ENCODE measurements around the gene IZUMO4. TPM values are rescaled to one million over a fixed set of nuclear protein-coding genes. Genes with fewer than 3 reads are reported as not detected.

The IZUMO4 gene, protein sequence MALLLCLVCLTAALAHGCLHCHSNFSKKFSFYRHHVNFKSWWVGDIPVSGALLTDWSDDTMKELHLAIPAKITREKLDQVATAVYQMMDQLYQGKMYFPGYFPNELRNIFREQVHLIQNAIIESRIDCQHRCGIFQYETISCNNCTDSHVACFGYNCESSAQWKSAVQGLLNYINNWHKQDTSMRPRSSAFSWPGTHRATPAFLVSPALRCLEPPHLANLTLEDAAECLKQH
- 0.96 and 2.0 TPM in 2 replicates for total RNA-seq

DNA sequence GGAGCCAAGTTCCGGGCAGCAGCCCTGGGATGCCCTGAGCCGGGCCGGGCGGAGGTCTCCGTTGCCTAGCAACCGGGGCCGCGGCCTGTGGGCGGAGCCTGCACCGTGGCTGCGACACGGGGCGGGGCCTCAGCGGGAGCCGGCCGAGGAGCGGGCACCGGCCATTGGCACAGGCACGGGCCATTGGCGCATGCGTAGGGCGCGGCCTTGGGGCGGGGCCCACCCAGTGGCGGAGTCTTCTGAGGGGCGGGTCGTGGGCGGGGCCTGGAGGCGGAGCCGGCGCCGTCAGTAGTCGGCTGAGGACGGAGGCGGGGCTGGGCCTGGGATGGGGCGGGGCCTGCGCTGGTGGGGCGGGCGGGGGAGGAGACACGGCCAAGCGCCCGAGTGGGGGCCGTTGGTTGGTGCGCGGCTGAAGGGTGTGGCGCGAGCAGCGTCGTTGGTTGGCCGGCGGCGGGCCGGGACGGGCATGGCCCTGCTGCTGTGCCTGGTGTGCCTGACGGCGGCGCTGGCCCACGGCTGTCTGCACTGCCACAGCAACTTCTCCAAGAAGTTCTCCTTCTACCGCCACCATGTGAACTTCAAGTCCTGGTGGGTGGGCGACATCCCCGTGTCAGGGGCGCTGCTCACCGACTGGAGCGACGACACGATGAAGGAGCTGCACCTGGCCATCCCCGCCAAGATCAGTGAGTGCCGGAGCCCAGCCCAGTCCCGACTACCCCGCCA is at the start of gene IZUMO4:
Gene IZUMO4 (plus strand): TSS at position 436 of the 723 bp plus-strand sequence. CDS start 31 bp downstream, at position 467.

DNA sequence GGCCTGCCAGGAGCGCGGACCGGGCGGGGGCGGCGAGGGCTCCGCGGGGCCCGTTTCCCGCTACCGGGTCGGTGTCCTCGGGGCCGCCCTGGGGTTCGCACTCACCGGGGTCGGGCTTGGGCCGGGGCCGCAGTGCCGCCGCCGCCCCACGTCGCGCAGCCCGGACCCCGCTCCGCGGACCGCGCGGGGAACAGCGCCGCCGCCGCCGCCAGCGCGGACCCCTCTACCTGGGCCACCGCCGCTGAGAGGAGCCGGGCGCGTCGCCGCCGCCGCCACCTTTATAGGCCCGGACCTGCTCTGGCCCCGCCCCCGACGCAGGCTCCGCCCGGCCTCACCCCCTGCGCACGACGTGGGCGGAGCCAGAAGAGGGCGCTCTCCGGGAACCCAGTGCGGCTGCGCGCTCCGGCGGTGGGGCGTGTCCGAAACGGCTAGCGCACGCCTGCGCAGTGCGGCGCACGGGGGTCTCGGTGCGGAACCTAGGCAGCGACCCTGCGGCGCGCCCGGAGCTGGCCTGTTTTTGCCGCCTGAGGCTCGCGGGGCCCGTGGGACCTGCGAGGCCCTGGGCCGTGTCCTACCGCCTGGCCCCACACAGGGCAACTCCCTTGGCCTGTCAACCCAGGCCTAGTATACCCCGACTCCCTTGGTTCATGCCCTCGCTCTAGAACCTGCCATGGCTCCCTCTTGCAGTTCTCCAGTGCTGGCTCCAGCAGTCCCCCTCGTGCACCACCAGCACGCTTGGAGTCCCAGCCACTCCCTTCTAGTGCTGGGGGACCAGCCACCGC is 45.5 kb upstream of the IZUMO4 start, which contains the start of gene MKNK2:
Gene MKNK2 (minus strand): TSS at position 254 of the 782 bp plus-strand sequence. CDS start 393 bp downstream, outside the sequence.

DNA sequence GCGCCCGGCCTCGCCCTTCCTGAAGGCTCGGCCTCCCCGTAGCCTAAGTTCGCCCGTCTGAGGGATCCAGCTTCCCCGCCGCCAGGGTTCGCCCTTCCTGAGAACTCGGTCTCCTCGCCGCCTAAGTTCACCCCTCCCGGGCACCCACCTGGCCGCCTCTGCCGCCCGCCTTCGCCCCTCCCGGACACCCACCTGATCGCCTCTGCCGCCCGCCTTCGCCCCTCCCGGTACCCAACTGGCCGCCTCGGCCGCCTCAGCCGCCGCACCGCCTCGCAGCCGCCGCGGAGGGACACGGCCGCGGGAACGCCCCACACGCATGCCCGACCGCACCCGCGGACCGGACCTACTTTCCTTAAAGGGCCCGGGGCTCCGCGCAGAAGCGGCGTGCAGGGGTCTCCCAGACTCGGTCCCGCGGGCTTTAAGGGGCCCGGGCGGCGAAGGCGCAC is 658 bp upstream of the IZUMO4 start, which contains the start of gene MOB3A:
Gene MOB3A (minus strand): TSS at position 293 of the 446 bp plus-strand sequence. CDS start 17,766 bp downstream, outside the sequence.

Other genes starting within 250 kb of the IZUMO4 start
- 18.0 and 22.5 TPM in 2 replicates for gene REXO1, start 248.4 kb upstream of the IZUMO4 start, total RNA-seq
- 11.8 and 17.0 TPM in 2 replicates for gene KLF16, start 233.3 kb upstream of the IZUMO4 start, total RNA-seq
- 110 and 136 TPM in 2 replicates for gene ABHD17A, start 211.4 kb upstream of the IZUMO4 start, total RNA-seq
- gene ADAT3, start 191.5 kb upstream of the IZUMO4 start, total RNA-seq: 5.2 and 5.5 TPM in 2 replicates
- 60.9 and 79.4 TPM in 2 replicates for gene SCAMP4, start 191.5 kb upstream of the IZUMO4 start, total RNA-seq
- gene CSNK1G2, start 155.7 kb upstream of the IZUMO4 start, total RNA-seq: 95.4 and 103 TPM in 2 replicates
- 52.0 and 91.8 TPM in 2 replicates for gene BTBD2, start 81.2 kb upstream of the IZUMO4 start, total RNA-seq
- gene MKNK2, start 45.7 kb upstream of the IZUMO4 start, total RNA-seq: 82.3 and 126 TPM in 2 replicates
- gene MOB3A, start 589 bp upstream of the IZUMO4 start, total RNA-seq: 40.6 and 45.1 TPM in 2 replicates
- 144 and 203 TPM in 2 replicates for gene AP3D1, start 54.7 kb downstream of the IZUMO4 start, total RNA-seq
- gene DOT1L, start 67.0 kb downstream of the IZUMO4 start, total RNA-seq: 8.1 and 8.5 TPM in 2 replicates
- gene PLEKHJ1, start 139.4 kb downstream of the IZUMO4 start, total RNA-seq: 44.3 and 53.9 TPM in 2 replicates
- gene SF3A2, start 139.9 kb downstream of the IZUMO4 start, total RNA-seq: 43.2 and 61.7 TPM in 2 replicates
- 1.7 and 2.6 TPM in 2 replicates for gene AMH, start 152.4 kb downstream of the IZUMO4 start, total RNA-seq
- gene JSRP1, start 159.5 kb downstream of the IZUMO4 start, total RNA-seq: not detected in 2 replicates
- gene PEAK3, start 185.3 kb downstream of the IZUMO4 start, total RNA-seq: not detected in 2 replicates
- under 0.01 TPM in 1 of 2 replicates, not detected in the other for gene LINGO3, start 211.2 kb downstream of the IZUMO4 start, total RNA-seq
- gene LSM7, start 231.7 kb downstream of the IZUMO4 start, total RNA-seq: 127 and 172 TPM in 2 replicates
- gene SPPL2B, start 231.8 kb downstream of the IZUMO4 start, total RNA-seq: 26.3 and 31.4 TPM in 2 replicates

Data from vein endothelial cell (primary cell).